ENCODE measurements around the gene ADAMTSL3. TPM values are rescaled to one million over a fixed set of nuclear protein-coding genes. Genes with fewer than 3 reads are reported as not detected.

ADAMTSL3 gene
- total RNA-seq, 1 donor = 0.72 TPM

DNA sequence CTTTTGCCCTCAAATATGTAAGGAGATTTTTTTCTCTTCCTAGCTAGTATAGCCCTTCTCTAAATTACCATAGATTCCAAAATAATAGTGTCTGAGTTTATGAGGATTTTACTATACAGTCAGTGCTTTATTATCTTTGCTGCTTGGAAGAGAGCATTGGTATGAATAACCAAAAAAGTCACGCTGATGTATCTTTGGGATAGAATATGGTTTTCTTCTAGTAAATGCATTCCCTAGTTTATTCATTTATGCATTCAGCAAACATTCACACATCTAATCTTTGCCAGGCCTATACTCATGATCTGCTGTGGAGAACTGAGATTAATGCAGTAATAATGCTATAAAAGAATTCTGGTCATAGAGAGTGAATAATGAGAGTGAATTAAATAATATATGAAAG lies 356.3 kb downstream of the ADAMTSL3 start:
- H3K4me1 ChIP-seq (ENCODE audit: insufficient read depth, low read length) = no peaks in the 10 kb centered on the region
- H2AFZ ChIP-seq (ENCODE audit: low read length) = no peak overlapping the region
- TF ChIP-seq, protein P1, sequence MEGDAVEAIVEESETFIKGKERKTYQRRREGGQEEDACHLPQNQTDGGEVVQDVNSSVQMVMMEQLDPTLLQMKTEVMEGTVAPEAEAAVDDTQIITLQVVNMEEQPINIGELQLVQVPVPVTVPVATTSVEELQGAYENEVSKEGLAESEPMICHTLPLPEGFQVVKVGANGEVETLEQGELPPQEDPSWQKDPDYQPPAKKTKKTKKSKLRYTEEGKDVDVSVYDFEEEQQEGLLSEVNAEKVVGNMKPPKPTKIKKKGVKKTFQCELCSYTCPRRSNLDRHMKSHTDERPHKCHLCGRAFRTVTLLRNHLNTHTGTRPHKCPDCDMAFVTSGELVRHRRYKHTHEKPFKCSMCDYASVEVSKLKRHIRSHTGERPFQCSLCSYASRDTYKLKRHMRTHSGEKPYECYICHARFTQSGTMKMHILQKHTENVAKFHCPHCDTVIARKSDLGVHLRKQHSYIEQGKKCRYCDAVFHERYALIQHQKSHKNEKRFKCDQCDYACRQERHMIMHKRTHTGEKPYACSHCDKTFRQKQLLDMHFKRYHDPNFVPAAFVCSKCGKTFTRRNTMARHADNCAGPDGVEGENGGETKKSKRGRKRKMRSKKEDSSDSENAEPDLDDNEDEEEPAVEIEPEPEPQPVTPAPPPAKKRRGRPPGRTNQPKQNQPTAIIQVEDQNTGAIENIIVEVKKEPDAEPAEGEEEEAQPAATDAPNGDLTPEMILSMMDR (IDR thresholded peaks at IDR 0.05; ENCODE audit: extremely low read depth, low read depth, low read length) = no peak
- no peaks in the 10 kb centered on the region for H3K36me3 ChIP-seq (ENCODE audit: insufficient read depth, low read length)
- H3K4me2 ChIP-seq (ENCODE audit: insufficient read depth, low read length) = no peak overlapping the region
- H3K27ac ChIP-seq (ENCODE audit: low read depth, low read length) = no peak overlapping the region
- peak; percentile 26 for DNase-seq (ENCODE audit: insufficient read length, low spot score, missing footprints)
- no peaks in the 10 kb centered on the region for H4K20me1 ChIP-seq (ENCODE audit: insufficient read depth, low read length)
- H3K9me3 ChIP-seq (ENCODE audit: low read depth, low read length) = no peaks in the 10 kb centered on the region
- no peak overlapping the region for H3K4me3 ChIP-seq (ENCODE audit: insufficient read depth, low read length)
- no peaks in the 10 kb centered on the region for H3K27me3 ChIP-seq (ENCODE audit: insufficient read depth, low read length)
- H3K79me2 ChIP-seq (ENCODE audit: insufficient read depth, low read length) = no peaks in the 10 kb centered on the region

DNA sequence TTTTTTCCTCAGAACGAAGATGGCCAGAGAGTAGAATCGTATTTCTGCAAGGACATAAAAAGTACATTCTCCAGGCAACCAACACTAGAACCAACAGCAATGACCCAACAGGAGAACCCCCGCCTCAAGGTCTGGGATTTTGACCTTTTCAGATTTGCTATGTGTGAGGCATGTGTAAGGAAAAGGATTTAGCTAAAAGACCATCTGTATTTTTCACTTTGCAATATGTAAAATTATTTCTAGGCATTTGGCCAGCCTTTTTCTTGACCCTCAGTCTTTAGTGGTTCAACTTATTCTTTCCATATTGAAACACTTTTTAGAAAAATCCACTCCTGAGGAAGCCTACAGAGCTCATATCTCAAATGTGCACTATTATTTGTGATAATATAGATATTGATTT lies 362.4 kb downstream of the ADAMTSL3 start:
- Histone ChIP-seq H3K4me3 (ENCODE audit: insufficient read depth, low read length) (no peak overlapping the region), H3K27me3 (ENCODE audit: insufficient read depth, low read length) (no peaks in the 10 kb centered on the region), H3K9me3 (ENCODE audit: low read depth, low read length) (no peaks in the 10 kb centered on the region), H3K4me2 (ENCODE audit: insufficient read depth, low read length) (no peak overlapping the region), H3K36me3 (ENCODE audit: insufficient read depth, low read length) (no peaks in the 10 kb centered on the region), H3K27ac (ENCODE audit: low read depth, low read length) (no peak overlapping the region), H3K4me1 (ENCODE audit: insufficient read depth, low read length) (no peaks in the 10 kb centered on the region), H2AFZ (ENCODE audit: low read length) (no peak overlapping the region), H4K20me1 (ENCODE audit: insufficient read depth, low read length) (no peaks in the 10 kb centered on the region), H3K79me2 (ENCODE audit: insufficient read depth, low read length) (no peaks in the 10 kb centered on the region)
- TF ChIP-seq, protein P1 (IDR thresholded peaks at IDR 0.05; ENCODE audit: extremely low read depth, low read depth, low read length) = no peak
- DNase-seq (ENCODE audit: insufficient read length, low spot score, missing footprints) = no peak

DNA sequence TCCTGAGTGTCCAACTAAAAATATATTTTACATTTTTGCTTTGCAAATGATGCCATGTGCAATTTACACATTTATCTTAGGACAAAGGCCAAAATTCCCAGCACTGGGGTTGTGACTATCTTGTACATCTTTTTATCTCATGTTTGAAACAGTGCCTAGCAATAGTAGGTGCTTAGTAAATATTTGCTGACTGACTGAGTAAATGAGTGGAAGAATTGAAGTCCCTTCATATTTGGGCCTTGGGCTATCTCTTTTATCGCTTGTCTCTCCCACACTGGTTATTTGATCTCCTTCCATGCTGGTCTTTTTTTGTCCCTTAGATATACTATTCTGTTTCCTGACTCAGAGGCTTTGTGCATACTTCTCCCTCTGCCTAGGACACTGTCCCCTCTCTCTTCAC lies 368.6 kb downstream of the ADAMTSL3 start:
- Histone ChIP-seq H3K27ac (ENCODE audit: low read depth, low read length) (no peak overlapping the region), H3K36me3 (ENCODE audit: insufficient read depth, low read length) (no peaks in the 10 kb centered on the region), H3K4me2 (ENCODE audit: insufficient read depth, low read length) (no peak overlapping the region), H2AFZ (ENCODE audit: low read length) (no peak overlapping the region), H3K4me3 (ENCODE audit: insufficient read depth, low read length) (no peak overlapping the region), H3K4me1 (ENCODE audit: insufficient read depth, low read length) (no peaks in the 10 kb centered on the region), H4K20me1 (ENCODE audit: insufficient read depth, low read length) (no peaks in the 10 kb centered on the region), H3K27me3 (ENCODE audit: insufficient read depth, low read length) (no peaks in the 10 kb centered on the region), H3K79me2 (ENCODE audit: insufficient read depth, low read length) (no peaks in the 10 kb centered on the region), H3K9me3 (ENCODE audit: low read depth, low read length) (no peaks in the 10 kb centered on the region)
- peak; percentile 77 for DNase-seq (ENCODE audit: insufficient read length, low spot score, missing footprints)
- TF ChIP-seq, protein P1 (IDR thresholded peaks at IDR 0.05; ENCODE audit: extremely low read depth, low read depth, low read length) = no peak

DNA sequence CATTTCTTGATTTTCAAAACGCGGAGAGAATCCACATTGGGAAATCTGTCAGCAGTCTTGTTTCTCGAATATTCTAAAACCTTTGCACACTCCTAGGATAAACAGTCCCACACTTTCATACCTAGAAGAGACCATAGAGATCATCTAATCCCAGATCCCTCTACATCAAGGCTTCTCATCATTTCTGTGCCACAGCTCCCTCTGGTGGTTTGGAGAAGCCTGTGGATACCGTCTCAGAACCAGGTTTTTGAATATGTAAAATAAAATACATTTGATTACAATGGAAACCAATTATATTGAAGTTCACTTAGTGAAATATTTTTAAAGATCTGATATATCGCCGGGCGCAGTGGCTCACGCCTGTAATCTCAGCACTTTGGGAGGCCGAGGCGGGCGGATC lies 369.7 kb downstream of the ADAMTSL3 start:
- DNase-seq (ENCODE audit: insufficient read length, low spot score, missing footprints) = no peak
- Histone ChIP-seq H3K4me3 (ENCODE audit: insufficient read depth, low read length) (no peak overlapping the region), H4K20me1 (ENCODE audit: insufficient read depth, low read length) (no peaks in the 10 kb centered on the region), H3K36me3 (ENCODE audit: insufficient read depth, low read length) (no peaks in the 10 kb centered on the region), H3K4me2 (ENCODE audit: insufficient read depth, low read length) (no peak overlapping the region), H3K9me3 (ENCODE audit: low read depth, low read length) (no peaks in the 10 kb centered on the region), H3K4me1 (ENCODE audit: insufficient read depth, low read length) (no peaks in the 10 kb centered on the region), H3K27ac (ENCODE audit: low read depth, low read length) (no peak overlapping the region), H3K79me2 (ENCODE audit: insufficient read depth, low read length) (no peaks in the 10 kb centered on the region), H3K27me3 (ENCODE audit: insufficient read depth, low read length) (no peaks in the 10 kb centered on the region), H2AFZ (ENCODE audit: low read length) (no peak overlapping the region)
- TF ChIP-seq, protein P1 (IDR thresholded peaks at IDR 0.05; ENCODE audit: extremely low read depth, low read depth, low read length) = peak; percentile 61
